CD4-positive, CD25-positive, alpha-beta regulatory T cell (primary cell): Measurements from ENCODE around the gene NPY4R. TPM values are rescaled to one million over a fixed set of nuclear protein-coding genes. Genes with fewer than 3 reads are reported as not detected.
"Not testable (repeated sequence)": the region's sequence is repeated elsewhere in the genome, so short reads cannot be mapped to it uniquely, and the experiment has no call there.

Experiments used
- ATAC-seq, 2 donors: fragments of 150-1000 bp; cut with Tn5 transposase; one replicate each; pipeline ENCODE4 v1.10.0; 2021; ENCODE audit warnings: low read depth in 2 of 2, moderate number of reproducible peaks in 2 of 2, moderate library complexity in 1 of 2
- DNase-seq, 3 donors: peaks; one replicate each; pipeline versions ENCODE4 v3.0.0 to v3.0.0-alpha.2; 2012 to 2022; ENCODE audit warnings: mixed read lengths in 1 of 3
- H3K27ac ChIP-seq: one replicate; pipeline ENCODE4 v1.7.0; 2013; ENCODE audit warnings: mild to moderate bottlenecking, low read length; ENCODE audit not compliant: insufficient read depth, poor library complexity, severe bottlenecking
- H3K27me3 ChIP-seq: one replicate; pipeline ENCODE4 v1.7.0; 2013; ENCODE audit warnings: low read length; ENCODE audit not compliant: control insufficient read depth, insufficient read depth
- H3K36me3 ChIP-seq: one replicate; pipeline ENCODE4 v1.7.0; 2013; ENCODE audit warnings: mild to moderate bottlenecking, low read length, moderate library complexity; ENCODE audit not compliant: control insufficient read depth, insufficient read depth
- H3K4me1 ChIP-seq: 2 replicates; pipeline ENCODE4 v1.7.0; 2013; ENCODE audit warnings: mild to moderate bottlenecking, low read length; ENCODE audit not compliant: insufficient read depth, control insufficient read depth, poor library complexity, severe bottlenecking
- H3K4me3 ChIP-seq: one replicate; pipeline ENCODE4 v1.7.0; 2013; ENCODE audit warnings: low read depth, mild to moderate bottlenecking, low read length, moderate library complexity
- H3K9me3 ChIP-seq, 2 experiments: 1 replicate in 1 of 2; 2 replicates in 1 of 2; pipeline ENCODE4 v1.7.0; 2013; ENCODE audit warnings: low read length in 2 of 2, mild to moderate bottlenecking in 1 of 2, moderate library complexity in 1 of 2; ENCODE audit not compliant: control insufficient read depth in 2 of 2
- H3K27ac Mint-ChIP-seq, 3 donors: one replicate each; pipeline ENCODE4 v1.8.0; 2020 to 2022; ENCODE audit warnings: mild to moderate bottlenecking in 3 of 3, mixed read lengths in 3 of 3, moderate library complexity in 2 of 3
- H3K27me3 Mint-ChIP-seq: one replicate; pipeline ENCODE4 v1.8.0; 2022; ENCODE audit warnings: mild to moderate bottlenecking, mixed read lengths
- H3K36me3 Mint-ChIP-seq: one replicate; pipeline ENCODE4 v1.8.0; 2020; ENCODE audit warnings: mixed read lengths
- H3K4me1 Mint-ChIP-seq, 4 donors: one replicate each; pipeline ENCODE4 v1.8.0; 2020 to 2022; ENCODE audit warnings: mixed read lengths in 4 of 4, mild to moderate bottlenecking in 1 of 4
- H3K4me3 Mint-ChIP-seq, 4 donors: one replicate each; pipeline ENCODE4 v1.8.0; 2020 to 2022; ENCODE audit warnings: mild to moderate bottlenecking in 4 of 4, mixed read lengths in 4 of 4, moderate library complexity in 3 of 4
- H3K9me3 Mint-ChIP-seq, 7 donors: one replicate each; pipeline ENCODE4 v1.8.0; 2020 to 2022; ENCODE audit warnings: mixed read lengths in 7 of 7, mild to moderate bottlenecking in 3 of 7, moderate library complexity in 2 of 7
- polyA plus RNA-seq, 4 donors: library from polyadenylated mRNA; unstranded; fragments of 300-500 nt; fragmentation: Illumina TruSeq; gene quantifications; one replicate each; pipeline ENCODE4 v1.2.3, GENCODE V29; 2021
- total RNA-seq: library from RNA; stranded (reverse); gene quantifications from one replicate; pipeline ENCODE4 v1.2.3, GENCODE V29; 2022

Gene NPY4R
- total and polyA plus RNA-seq, 5 donors from 2014 or later: not detected

- not testable (repeated sequence) for DNase-seq, H3K4me3 Mint-ChIP-seq, H3K27me3 Mint-ChIP-seq, H3K36me3 ChIP-seq, H3K27ac ChIP-seq, H3K27me3 ChIP-seq, H3K36me3 Mint-ChIP-seq, ATAC-seq, H3K4me3 ChIP-seq, H3K9me3 ChIP-seq, H3K4me1 ChIP-seq, H3K4me1 Mint-ChIP-seq, H3K27ac Mint-ChIP-seq, H3K9me3 Mint-ChIP-seq
Observed at GRCh38 chr10:46450829-46451228, 14.9 kb downstream of the NPY4R start.

DNA sequence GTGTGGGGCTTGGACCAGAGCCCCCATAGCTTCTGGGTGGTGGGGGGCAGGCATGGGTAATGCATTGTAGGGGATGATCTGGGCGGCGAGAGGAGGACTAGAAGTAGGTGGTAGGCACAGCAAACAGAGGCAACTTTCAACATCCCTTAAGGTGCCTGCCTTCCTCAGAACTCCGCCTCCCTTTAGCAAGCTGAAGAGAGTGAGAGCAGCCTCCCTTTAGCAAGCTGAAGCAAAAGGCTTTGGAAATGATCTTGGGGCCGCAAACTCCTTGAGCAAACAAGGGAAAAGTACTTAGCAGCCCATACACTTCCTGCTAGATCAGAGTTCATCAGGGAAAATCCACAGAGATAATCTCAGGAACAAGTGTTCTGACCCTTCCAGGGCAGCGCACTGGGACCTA, 18.3 kb downstream of the NPY4R start:
- not testable (repeated sequence) for H3K36me3 Mint-ChIP-seq, H3K27ac Mint-ChIP-seq, H3K27me3 Mint-ChIP-seq, H3K9me3 ChIP-seq, ATAC-seq, H3K27me3 ChIP-seq, H3K4me1 Mint-ChIP-seq, H3K4me3 Mint-ChIP-seq, H3K36me3 ChIP-seq, H3K27ac ChIP-seq, H3K9me3 Mint-ChIP-seq, DNase-seq, H3K4me1 ChIP-seq, H3K4me3 ChIP-seq

- H3K27me3 Mint-ChIP-seq, H3K4me1 ChIP-seq, H3K9me3 Mint-ChIP-seq, H3K9me3 ChIP-seq, H3K27me3 ChIP-seq, DNase-seq, H3K4me3 Mint-ChIP-seq, H3K36me3 Mint-ChIP-seq, H3K4me1 Mint-ChIP-seq, H3K27ac Mint-ChIP-seq, H3K36me3 ChIP-seq, H3K4me3 ChIP-seq, ATAC-seq, H3K27ac ChIP-seq: not testable (repeated sequence)
Observed at GRCh38 chr10:46445389-46446122, 20.2 kb downstream of the NPY4R start.

DNA sequence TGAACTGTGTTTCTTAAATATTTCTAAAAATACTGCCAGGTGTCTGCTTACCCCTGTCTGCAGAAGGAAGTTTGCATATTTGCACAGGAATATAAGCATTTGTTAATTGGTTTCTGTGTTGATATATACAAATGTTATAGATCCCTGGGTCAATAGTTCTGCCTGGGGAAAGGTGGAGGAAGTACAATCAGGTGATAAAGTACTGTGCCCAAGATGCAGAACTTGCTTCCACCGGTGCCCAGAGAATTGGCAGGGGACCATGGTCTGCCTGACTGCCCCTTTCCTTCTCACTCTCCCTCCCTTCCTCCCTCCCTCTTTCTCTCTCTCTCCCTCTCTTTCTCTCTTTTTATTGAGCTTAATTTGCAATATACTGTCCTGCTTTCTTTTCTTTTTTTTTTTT, 22.3 kb downstream of the NPY4R start:
- H3K27ac ChIP-seq, H3K9me3 Mint-ChIP-seq, ATAC-seq, H3K4me3 ChIP-seq, H3K27me3 ChIP-seq, H3K27ac Mint-ChIP-seq, H3K4me1 Mint-ChIP-seq, H3K36me3 Mint-ChIP-seq, H3K27me3 Mint-ChIP-seq, H3K4me3 Mint-ChIP-seq, H3K9me3 ChIP-seq, H3K36me3 ChIP-seq, H3K4me1 ChIP-seq, DNase-seq: not testable (repeated sequence)

GRCh38 chr10:46442706-46443275, 23.0 kb downstream of the NPY4R start:
- ATAC-seq, DNase-seq, H3K27ac ChIP-seq, H3K4me1 ChIP-seq, H3K27me3 Mint-ChIP-seq, H3K36me3 Mint-ChIP-seq, H3K4me3 Mint-ChIP-seq, H3K4me3 ChIP-seq, H3K27ac Mint-ChIP-seq, H3K27me3 ChIP-seq, H3K9me3 Mint-ChIP-seq, H3K36me3 ChIP-seq, H3K9me3 ChIP-seq, H3K4me1 Mint-ChIP-seq: not testable (repeated sequence)

DNA sequence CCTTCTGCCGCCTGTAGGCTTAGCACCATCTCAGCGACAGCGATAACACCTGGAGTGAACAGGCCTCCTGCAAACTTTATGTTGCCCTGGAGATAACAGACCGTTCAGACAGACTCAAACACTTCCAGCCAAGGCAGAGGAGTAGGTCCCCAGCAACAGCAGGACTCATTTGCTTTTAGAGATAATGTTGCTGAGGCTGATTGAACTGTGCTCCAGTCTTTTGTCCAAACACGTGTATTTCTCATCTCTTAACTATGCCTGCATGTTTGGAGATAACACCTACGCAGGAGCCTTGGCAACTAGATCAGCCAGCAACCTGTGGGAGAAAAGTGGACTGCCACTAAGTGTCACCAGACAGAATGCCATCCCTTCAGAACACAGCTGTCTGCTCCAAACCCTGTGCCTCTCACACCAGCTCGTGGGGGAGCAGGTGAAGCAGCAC, 23.9 kb downstream of the NPY4R start:
- not testable (repeated sequence) for H3K4me1 ChIP-seq, H3K27ac Mint-ChIP-seq, H3K36me3 ChIP-seq, H3K36me3 Mint-ChIP-seq, H3K27ac ChIP-seq, H3K4me1 Mint-ChIP-seq, H3K9me3 ChIP-seq, H3K27me3 ChIP-seq, H3K4me3 Mint-ChIP-seq, H3K4me3 ChIP-seq, H3K27me3 Mint-ChIP-seq, H3K9me3 Mint-ChIP-seq, ATAC-seq, DNase-seq

DNA sequence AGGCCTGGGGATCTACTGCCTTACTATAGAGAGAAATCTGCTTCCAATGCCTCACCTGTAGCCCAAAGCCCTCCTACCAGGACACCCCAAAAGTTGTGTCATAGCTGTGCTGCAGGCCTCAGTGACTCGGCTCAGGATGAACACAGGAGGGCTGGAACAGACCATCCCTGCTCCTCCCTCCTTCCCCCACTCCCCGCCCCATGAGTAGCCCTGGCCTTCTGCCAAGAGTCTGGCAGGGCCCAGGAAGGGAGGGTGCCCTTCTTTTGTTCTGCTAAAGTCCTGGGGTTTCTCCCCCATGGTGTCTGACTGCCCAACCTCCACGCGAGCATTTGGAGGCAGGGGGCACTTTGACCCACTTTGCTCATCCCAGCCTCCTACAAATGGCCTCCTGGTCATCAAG, 24.8 kb downstream of the NPY4R start:
- not testable (repeated sequence) for H3K9me3 Mint-ChIP-seq, H3K36me3 ChIP-seq, ATAC-seq, DNase-seq, H3K9me3 ChIP-seq, H3K27ac ChIP-seq, H3K4me3 ChIP-seq, H3K27me3 Mint-ChIP-seq, H3K27me3 ChIP-seq, H3K4me1 Mint-ChIP-seq, H3K4me1 ChIP-seq, H3K4me3 Mint-ChIP-seq, H3K36me3 Mint-ChIP-seq, H3K27ac Mint-ChIP-seq

GRCh38 chr10:46423550-46423949, 42.2 kb downstream of the NPY4R start:
- not testable (repeated sequence) for H3K27me3 ChIP-seq, H3K4me3 Mint-ChIP-seq, ATAC-seq, DNase-seq, H3K27ac ChIP-seq, H3K27ac Mint-ChIP-seq, H3K9me3 ChIP-seq, H3K4me3 ChIP-seq, H3K27me3 Mint-ChIP-seq, H3K4me1 Mint-ChIP-seq, H3K36me3 Mint-ChIP-seq, H3K9me3 Mint-ChIP-seq, H3K4me1 ChIP-seq, H3K36me3 ChIP-seq
